HL-60 (cell line): ENCODE data around the gene KRT10.
A peak's percentile ranks its signal among the peaks of the same experiment; 100 is the strongest.

Source experiments
- DNase-seq, 2 experiments: peaks; one replicate each; pipeline ENCODE4 v3.0.0-alpha.2; 2010 to 2020; ENCODE audit warnings: low read depth in 1 of 2, low spot score in 1 of 2
- H3K27ac ChIP-seq: fragments of 250-450 bp; sonication (Bioruptor Pico); replicated peaks from 2 replicates; pipeline ENCODE4 v1.5.1; 2020; ENCODE audit warnings: mild to moderate bottlenecking, moderate library complexity
- H3K27me3 ChIP-seq: fragments of 250-450 bp; sonication (Bioruptor Pico); 2 replicates; pipeline ENCODE4 v1.5.1; 2021; ENCODE audit warnings: mild to moderate bottlenecking, moderate library complexity; ENCODE audit not compliant: insufficient read depth, poor library complexity, severe bottlenecking
- H3K4me3 ChIP-seq: replicated peaks from 2 replicates; pipeline ENCODE4 v1.5.1; 2011; ENCODE audit warnings: mild to moderate bottlenecking, control low read depth, low read length; ENCODE audit not compliant: insufficient read depth
- CTCF ChIP-seq: IDR thresholded peaks from one replicate; pipeline ENCODE4 v1.5.1; 2011; ENCODE audit warnings: low read length, control low read depth, inconsistent platforms; ENCODE audit not compliant: insufficient read depth
- GABPA ChIP-seq: IDR thresholded peaks from 2 replicates; pipeline ENCODE4 v1.6.1; 2012; ENCODE audit warnings: low read depth
- POLR2AphosphoS5 ChIP-seq: IDR thresholded peaks from 2 replicates; pipeline ENCODE4 v1.6.1; 2012; ENCODE audit warnings: low read depth
- REST ChIP-seq: IDR thresholded peaks from 2 replicates; pipeline ENCODE4 v1.6.1; 2012; ENCODE audit warnings: low read depth; ENCODE audit not compliant: insufficient replicate concordance
- SPI1 ChIP-seq: IDR thresholded peaks from 2 replicates; pipeline ENCODE4 v1.6.1; 2012; ENCODE audit warnings: low read depth, mild to moderate bottlenecking, borderline replicate concordance

KRT10 gene

GRCh38 chr17:40795019-40795667 is 27.3 kb downstream of the KRT10 start:
- H3K4me3 ChIP-seq = no peak overlapping the region
- TF ChIP-seq SPI1 (no peak), POLR2AphosphoS5 (no peak)

GRCh38 chr17:40794466-40794865 is 27.9 kb downstream of the KRT10 start:
- Histone ChIP-seq H3K27ac (no peak overlapping the region), H3K4me3 (no peak overlapping the region), H3K27me3 (no peaks in the 10 kb centered on the region)
- DNase-seq = no peak
- no peak for TF ChIP-seq GABPA
- TF ChIP-seq POLR2AphosphoS5 = no peak
- TF ChIP-seq REST = no peak
- no peak for TF ChIP-seq SPI1
- TF ChIP-seq CTCF = no peak

More at GRCh38 chr17:40795019-40795667, 27.3 kb downstream of the KRT10 start:
- Histone ChIP-seq H3K27me3 (no peaks in the 10 kb centered on the region), H3K27ac (no peak overlapping the region)
- DNase-seq = no peak

GRCh38 chr17:40793832-40794231 is 28.6 kb downstream of the KRT10 start:
- Histone ChIP-seq H3K27me3 (no peaks in the 10 kb centered on the region), H3K4me3 (no peak overlapping the region), H3K27ac (no peak overlapping the region)
- TF ChIP-seq GABPA (no peak), CTCF (no peak), REST (no peak), SPI1 (no peak), POLR2AphosphoS5 (no peak)
- no peak for DNase-seq

- Histone ChIP-seq H3K4me3 (no peak overlapping the region), H3K27me3 (peaks cover 3% of the 10 kb centered on the region), H3K27ac (no peak overlapping the region)
- TF ChIP-seq SPI1 (no peak), CTCF (peak; percentile 8)
- DNase-seq = no peak
Observed at GRCh38 chr17:40791787-40792436, 30.5 kb downstream of the KRT10 start.
